Liver (tissue), 3 donors: ENCODE results near the gene CITED1.

ENCODE experiments used
- ATF3 ChIP-seq: IDR thresholded peaks from 2 replicates; pipeline ENCODE4 v1.6.1; 2016; ENCODE audit warnings: antibody characterized with exemption
- EGR1 ChIP-seq, 2 donors: IDR thresholded peaks; 2 replicates each; pipeline ENCODE4 v1.6.1; 2016 to 2018; ENCODE audit warnings: antibody characterized with exemption in 2 of 2, low read depth in 2 of 2
- FOXA1 ChIP-seq: IDR thresholded peaks from 2 replicates; pipeline ENCODE4 v1.6.1; 2016; ENCODE audit warnings: antibody characterized with exemption
- GABPA ChIP-seq, 2 donors: IDR thresholded peaks in 1 of 2; conservative IDR thresholded peaks in 1 of 2; 2 replicates each; pipeline ENCODE4 v1.6.1; 2016; ENCODE audit warnings: antibody characterized with exemption in 2 of 2, mild to moderate bottlenecking in 1 of 2, moderate library complexity in 1 of 2
- RAD21 ChIP-seq, 2 donors: IDR thresholded peaks; 2 replicates each; pipeline ENCODE4 v1.6.1; 2016; ENCODE audit warnings: antibody characterized with exemption in 2 of 2, mild to moderate bottlenecking in 2 of 2
- RXRA ChIP-seq, 2 donors: IDR thresholded peaks; 2 replicates each; pipeline ENCODE4 v1.6.1; 2017 to 2018; ENCODE audit warnings: antibody characterized with exemption in 2 of 2, mild to moderate bottlenecking in 1 of 2
- SP1 ChIP-seq: IDR thresholded peaks from 2 replicates; pipeline ENCODE4 v1.6.1; 2018; ENCODE audit warnings: antibody characterized with exemption, mild to moderate bottlenecking
- TAF1 ChIP-seq: conservative IDR thresholded peaks from 2 replicates; pipeline ENCODE4 v1.6.1; 2016; ENCODE audit warnings: antibody characterized with exemption, mild to moderate bottlenecking
- YY1 ChIP-seq: IDR thresholded peaks from 2 replicates; pipeline ENCODE4 v1.6.1; 2016; ENCODE audit warnings: antibody characterized with exemption, mild to moderate bottlenecking
- ZBTB33 ChIP-seq: IDR thresholded peaks from 2 replicates; pipeline ENCODE4 v1.6.1; 2016; ENCODE audit warnings: antibody characterized with exemption
- TF ChIP-seq, protein P1 (sequence below): fragments of 150-350 bp; IDR thresholded peaks from 2 replicates; pipeline ENCODE4 v1.5.1; 2017; ENCODE audit warnings: improper control_type of control experiment, low read depth, low read length; ENCODE audit not compliant: missing input control
- TF ChIP-seq, protein P2 (sequence below): IDR thresholded peaks from 2 replicates; pipeline ENCODE4 v1.6.1; 2016; ENCODE audit warnings: antibody characterized with exemption
- TF ChIP-seq, protein P3 (sequence below): IDR thresholded peaks from 2 replicates; pipeline ENCODE4 v1.6.1; 2016; ENCODE audit warnings: antibody characterized with exemption, mild to moderate bottlenecking
- donor health status: healthy.
- donor health status: healthy.

DNA sequence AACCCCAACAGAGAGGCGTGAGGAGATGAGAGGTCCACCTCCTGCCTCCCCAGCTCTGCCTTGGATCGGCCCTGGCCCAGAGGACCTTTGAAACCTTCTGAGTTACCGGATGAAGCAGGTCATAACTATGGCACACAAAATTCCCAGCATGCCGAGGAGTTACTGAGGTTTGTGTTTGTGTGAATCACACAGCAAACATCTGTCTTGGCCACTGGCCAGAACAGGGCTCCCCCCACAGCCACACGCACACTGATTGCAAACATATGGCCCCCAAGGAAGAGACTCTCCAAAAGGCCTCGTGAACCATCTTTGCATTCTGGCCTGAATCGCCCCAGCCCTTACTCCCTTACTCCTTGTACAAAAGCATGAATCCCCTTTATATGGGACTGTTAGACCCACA lies 47.5 kb downstream of the CITED1 start:
- TF ChIP-seq ZBTB33 (no peak), FOXA1 (no peak), ATF3 (no peak), GABPA (IDR thresholded peaks at IDR 0.05 in 1 of 2, conservative IDR thresholded peaks at IDR 0.05 in 1 of 2) (no peak), YY1 (no peak), SP1 (no peak), RAD21 (IDR thresholded peaks at IDR 0.05) (no peak), TAF1 (no peak), EGR1 (IDR thresholded peaks at IDR 0.05; ENCODE audit: low read depth in 2 of 2) (no peak), RXRA (IDR thresholded peaks at IDR 0.05) (no peak)
- TF ChIP-seq, protein P1, sequence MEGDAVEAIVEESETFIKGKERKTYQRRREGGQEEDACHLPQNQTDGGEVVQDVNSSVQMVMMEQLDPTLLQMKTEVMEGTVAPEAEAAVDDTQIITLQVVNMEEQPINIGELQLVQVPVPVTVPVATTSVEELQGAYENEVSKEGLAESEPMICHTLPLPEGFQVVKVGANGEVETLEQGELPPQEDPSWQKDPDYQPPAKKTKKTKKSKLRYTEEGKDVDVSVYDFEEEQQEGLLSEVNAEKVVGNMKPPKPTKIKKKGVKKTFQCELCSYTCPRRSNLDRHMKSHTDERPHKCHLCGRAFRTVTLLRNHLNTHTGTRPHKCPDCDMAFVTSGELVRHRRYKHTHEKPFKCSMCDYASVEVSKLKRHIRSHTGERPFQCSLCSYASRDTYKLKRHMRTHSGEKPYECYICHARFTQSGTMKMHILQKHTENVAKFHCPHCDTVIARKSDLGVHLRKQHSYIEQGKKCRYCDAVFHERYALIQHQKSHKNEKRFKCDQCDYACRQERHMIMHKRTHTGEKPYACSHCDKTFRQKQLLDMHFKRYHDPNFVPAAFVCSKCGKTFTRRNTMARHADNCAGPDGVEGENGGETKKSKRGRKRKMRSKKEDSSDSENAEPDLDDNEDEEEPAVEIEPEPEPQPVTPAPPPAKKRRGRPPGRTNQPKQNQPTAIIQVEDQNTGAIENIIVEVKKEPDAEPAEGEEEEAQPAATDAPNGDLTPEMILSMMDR: no peak
- TF ChIP-seq, protein P2, sequence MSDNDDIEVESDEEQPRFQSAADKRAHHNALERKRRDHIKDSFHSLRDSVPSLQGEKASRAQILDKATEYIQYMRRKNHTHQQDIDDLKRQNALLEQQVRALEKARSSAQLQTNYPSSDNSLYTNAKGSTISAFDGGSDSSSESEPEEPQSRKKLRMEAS: no peak
- TF ChIP-seq, protein P3, sequence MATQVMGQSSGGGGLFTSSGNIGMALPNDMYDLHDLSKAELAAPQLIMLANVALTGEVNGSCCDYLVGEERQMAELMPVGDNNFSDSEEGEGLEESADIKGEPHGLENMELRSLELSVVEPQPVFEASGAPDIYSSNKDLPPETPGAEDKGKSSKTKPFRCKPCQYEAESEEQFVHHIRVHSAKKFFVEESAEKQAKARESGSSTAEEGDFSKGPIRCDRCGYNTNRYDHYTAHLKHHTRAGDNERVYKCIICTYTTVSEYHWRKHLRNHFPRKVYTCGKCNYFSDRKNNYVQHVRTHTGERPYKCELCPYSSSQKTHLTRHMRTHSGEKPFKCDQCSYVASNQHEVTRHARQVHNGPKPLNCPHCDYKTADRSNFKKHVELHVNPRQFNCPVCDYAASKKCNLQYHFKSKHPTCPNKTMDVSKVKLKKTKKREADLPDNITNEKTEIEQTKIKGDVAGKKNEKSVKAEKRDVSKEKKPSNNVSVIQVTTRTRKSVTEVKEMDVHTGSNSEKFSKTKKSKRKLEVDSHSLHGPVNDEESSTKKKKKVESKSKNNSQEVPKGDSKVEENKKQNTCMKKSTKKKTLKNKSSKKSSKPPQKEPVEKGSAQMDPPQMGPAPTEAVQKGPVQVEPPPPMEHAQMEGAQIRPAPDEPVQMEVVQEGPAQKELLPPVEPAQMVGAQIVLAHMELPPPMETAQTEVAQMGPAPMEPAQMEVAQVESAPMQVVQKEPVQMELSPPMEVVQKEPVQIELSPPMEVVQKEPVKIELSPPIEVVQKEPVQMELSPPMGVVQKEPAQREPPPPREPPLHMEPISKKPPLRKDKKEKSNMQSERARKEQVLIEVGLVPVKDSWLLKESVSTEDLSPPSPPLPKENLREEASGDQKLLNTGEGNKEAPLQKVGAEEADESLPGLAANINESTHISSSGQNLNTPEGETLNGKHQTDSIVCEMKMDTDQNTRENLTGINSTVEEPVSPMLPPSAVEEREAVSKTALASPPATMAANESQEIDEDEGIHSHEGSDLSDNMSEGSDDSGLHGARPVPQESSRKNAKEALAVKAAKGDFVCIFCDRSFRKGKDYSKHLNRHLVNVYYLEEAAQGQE: no peak
